AG09319 (cell line): ENCODE data around the gene ARID1B.

ENCODE experiments used
- DNase-seq: peaks from one replicate; pipeline ENCODE4 v3.0.0-alpha.2; 2010; ENCODE audit warnings: low read depth; ENCODE audit errors: extremely low read depth
- TF ChIP-seq, protein P1 (sequence below): IDR thresholded peaks from 2 replicates; pipeline ENCODE4 v1.5.1; 2011; ENCODE audit warnings: low read depth, mild to moderate bottlenecking, inconsistent platforms, low read length, moderate library complexity

Gene ARID1B

GRCh38 chr6:156900292-156900691 is 123.1 kb downstream of the ARID1B start:
- TF ChIP-seq, protein P1, sequence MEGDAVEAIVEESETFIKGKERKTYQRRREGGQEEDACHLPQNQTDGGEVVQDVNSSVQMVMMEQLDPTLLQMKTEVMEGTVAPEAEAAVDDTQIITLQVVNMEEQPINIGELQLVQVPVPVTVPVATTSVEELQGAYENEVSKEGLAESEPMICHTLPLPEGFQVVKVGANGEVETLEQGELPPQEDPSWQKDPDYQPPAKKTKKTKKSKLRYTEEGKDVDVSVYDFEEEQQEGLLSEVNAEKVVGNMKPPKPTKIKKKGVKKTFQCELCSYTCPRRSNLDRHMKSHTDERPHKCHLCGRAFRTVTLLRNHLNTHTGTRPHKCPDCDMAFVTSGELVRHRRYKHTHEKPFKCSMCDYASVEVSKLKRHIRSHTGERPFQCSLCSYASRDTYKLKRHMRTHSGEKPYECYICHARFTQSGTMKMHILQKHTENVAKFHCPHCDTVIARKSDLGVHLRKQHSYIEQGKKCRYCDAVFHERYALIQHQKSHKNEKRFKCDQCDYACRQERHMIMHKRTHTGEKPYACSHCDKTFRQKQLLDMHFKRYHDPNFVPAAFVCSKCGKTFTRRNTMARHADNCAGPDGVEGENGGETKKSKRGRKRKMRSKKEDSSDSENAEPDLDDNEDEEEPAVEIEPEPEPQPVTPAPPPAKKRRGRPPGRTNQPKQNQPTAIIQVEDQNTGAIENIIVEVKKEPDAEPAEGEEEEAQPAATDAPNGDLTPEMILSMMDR, result no peak
- DNase-seq, result no peak

- DNase-seq, result no peak
- TF ChIP-seq, protein P1, result no peak
Observed at GRCh38 chr6:156901309-156902019, 124.3 kb downstream of the ARID1B start.

- TF ChIP-seq, protein P1, result no peak
- DNase-seq, result no peak
Observed at GRCh38 chr6:156902782-156903181, 125.6 kb downstream of the ARID1B start.

- no peak for DNase-seq
Observed at GRCh38 chr6:156904176-156904967, 127.2 kb downstream of the ARID1B start.

GRCh38 chr6:156905801-156906200 is 128.6 kb downstream of the ARID1B start:
- DNase-seq, result no peak
- TF ChIP-seq, protein P1, result no peak

More at GRCh38 chr6:156904176-156904967, 127.2 kb downstream of the ARID1B start:
- TF ChIP-seq, protein P1, result no peak

- TF ChIP-seq, protein P1, result no peak
Observed at GRCh38 chr6:156906451-156906850, 129.3 kb downstream of the ARID1B start.

More at GRCh38 chr6:156906451-156906850, 129.3 kb downstream of the ARID1B start:
- DNase-seq, result no peak
